Lung microvascular endothelial cell (primary cell): ENCODE measurements around the gene SNURF. TPM values are rescaled to one million over a fixed set of nuclear protein-coding genes. Genes with fewer than 3 reads are reported as not detected.
"Not testable (repeated sequence)": the region's sequence is repeated elsewhere in the genome, so short reads cannot be mapped to it uniquely, and the experiment has no call there.

Source experiments
- DNase-seq, 2 donors: peaks; one replicate each; pipeline versions ENCODE4 v3.0.0 to v3.0.0-alpha.2; 2010; ENCODE audit warnings: low read depth in 2 of 2
- total RNA-seq: library from RNA; depleted of rRNA; stranded (reverse); fragments of >200 nt; gene quantifications from 2 replicates; pipeline ENCODE4 v1.2.1, GENCODE V29; 2014

The SNURF gene
- 27.5 and 42.7 TPM in 2 replicates for total RNA-seq

DNA sequence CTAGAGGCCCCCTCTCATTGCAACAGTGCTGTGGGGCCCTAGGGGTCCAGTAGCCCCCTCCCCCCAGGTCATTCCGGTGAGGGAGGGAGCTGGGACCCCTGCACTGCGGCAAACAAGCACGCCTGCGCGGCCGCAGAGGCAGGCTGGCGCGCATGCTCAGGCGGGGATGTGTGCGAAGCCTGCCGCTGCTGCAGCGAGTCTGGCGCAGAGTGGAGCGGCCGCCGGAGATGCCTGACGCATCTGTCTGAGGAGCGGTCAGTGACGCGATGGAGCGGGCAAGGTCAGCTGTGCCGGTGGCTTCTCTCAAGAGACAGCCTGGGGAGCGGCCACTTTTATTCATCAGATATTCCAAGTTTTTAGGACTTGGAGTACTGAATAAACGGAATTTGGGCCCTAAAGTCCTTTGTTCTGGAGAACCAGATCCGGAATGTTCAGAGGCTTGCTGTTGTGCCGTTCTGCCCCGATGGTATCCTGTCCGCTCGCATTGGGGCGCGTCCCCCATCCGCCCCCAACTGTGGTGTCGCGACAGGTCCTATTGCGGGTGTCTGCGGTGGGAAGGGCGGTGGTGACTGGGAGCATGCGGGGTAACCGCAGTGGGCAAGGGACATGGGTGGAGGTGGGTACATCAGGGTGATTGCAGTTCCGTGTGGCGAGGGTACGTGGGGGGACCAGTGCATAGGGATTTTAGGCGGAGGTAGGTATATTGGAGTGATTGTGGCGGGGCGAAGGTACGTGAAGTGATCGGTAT, at the start of gene SNURF, which contains the start of gene SNRPN:
TSS of gene SNURF (plus strand) at position 205 of the 748 bp plus-strand sequence. CDS start at position 267, 62 bp downstream.
TSS of gene SNRPN (plus strand) at position 205 of the 748 bp plus-strand sequence. CDS start 19,467 bp downstream, outside the sequence.
- peak; percentile 74 to 79 for DNase-seq

DNA sequence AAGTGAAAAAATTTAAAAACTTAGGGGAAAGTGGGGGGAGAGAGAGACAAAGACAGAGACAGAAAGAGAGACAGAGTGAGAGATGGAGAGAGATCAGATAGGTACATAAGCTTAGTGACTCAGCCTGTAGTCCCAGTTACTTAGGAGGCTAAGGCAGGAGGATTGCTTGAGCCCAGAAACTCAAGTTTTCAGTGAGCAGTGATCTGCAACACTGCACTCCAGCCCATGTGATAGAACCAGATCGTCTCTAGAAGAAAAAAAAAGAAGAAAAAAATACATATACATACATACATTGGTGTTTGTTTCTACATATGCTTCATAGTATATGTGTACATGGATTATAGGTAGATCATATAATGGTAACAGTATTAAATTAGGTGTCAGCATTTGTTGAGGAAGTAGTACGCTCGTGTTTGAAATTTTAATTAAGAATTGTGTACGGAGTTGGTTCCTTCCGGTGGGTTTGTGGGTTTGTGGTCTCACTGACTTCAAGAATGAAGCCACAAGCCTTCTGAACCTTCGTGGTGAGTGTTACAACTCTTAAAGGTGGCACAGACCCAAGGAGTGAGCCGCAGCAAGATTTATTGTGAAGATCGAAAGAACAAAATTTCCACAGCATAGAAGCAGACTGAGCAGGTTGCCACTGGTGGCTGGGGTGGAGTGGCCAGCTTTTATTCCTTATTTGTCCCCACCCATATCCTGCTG, 38.3 kb upstream of the SNURF start:
- no peak for DNase-seq

GRCh38 chr15:24917431-24917830, 37.4 kb upstream of the SNURF start:
- DNase-seq: no peak

- no peak for DNase-seq
Observed at GRCh38 chr15:24919446-24919845, 35.3 kb upstream of the SNURF start.

- DNase-seq: not testable (repeated sequence)
Observed at GRCh38 chr15:24922781-24923180, 32.0 kb upstream of the SNURF start.

DNA sequence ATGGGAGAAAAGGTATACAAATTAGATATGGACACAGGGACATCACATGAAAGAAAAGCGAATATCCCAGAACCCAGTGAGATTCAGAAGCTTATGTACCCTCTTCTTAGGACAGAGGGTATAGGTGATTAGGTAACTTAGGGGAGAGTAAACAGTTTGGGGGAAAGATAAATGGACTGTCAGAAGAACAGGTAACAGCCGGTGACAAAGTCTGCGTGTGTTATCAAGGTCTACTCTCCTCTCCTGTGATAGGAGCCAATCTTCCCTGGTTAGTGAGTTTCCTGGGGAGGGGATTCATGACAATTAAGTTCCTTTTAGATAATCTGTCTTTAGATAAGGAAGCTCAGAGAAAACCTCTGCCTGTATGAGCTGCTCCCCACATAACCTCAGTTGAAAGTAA, 30.6 kb upstream of the SNURF start:
- no peak for DNase-seq

DNA sequence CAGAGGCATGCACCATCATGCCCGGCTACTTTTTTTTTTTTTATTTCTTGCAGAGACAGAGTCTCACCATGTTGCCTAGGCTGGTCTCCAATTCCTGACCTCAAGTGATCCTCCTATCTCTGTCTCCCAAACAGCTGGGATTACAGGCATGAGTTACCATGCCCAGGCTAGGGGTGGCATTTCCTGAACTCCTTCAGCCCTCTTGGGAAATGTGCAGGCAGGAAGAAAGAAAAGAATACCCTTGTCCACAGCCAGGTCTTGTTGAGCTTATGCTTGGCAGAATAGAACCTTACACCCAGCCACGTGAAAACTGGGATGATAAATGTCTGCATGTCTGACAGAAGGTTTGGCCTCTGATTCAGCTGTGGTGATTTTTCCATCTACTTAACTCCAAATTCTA, 30.2 kb upstream of the SNURF start:
- no peak for DNase-seq

- not testable (repeated sequence) for DNase-seq
Observed at GRCh38 chr15:24931874-24932732, 22.7 kb upstream of the SNURF start.

GRCh38 chr15:24933716-24934115, 21.1 kb upstream of the SNURF start:
- DNase-seq: no peak

DNA sequence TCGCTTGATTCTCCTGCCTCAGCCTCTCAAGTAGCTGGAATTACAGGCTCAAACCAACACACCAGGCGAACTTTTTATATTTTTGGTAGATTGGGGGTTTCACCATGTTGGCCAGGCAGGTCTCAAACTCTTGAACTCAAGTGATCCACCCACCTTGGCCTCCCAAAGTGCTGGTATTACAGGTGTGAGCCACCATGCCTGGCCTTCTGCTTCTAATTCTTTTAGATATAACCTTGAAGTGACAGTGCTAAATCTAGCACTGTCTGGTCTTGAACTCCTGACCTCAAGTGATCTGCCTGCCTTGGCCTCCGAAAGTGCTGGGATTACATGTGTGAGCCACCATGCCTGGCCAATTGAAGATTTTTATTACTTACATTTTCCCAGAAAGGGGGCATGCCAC, 16.6 kb upstream of the SNURF start:
- not testable (repeated sequence) for DNase-seq

DNA sequence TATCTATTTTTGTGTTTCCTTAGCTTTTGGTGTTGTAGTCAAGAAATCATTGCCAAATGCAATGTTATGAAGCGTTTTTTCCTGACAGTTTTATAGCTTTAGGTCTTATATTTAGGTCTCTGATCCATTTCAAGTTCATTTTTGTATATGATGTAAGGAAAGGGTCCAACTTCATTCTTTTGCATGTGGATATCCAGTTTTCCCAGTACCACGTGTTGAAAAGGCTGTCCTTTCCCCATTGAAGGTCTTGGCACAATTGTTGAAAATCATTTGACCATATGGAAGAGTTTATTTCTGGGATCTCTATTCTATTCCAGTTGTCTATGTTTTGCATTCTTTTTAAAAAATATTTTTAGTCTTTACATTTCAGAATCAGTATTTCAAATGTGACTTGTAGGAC, 14.6 kb upstream of the SNURF start:
- no peak for DNase-seq

GRCh38 chr15:24943361-24943760, 11.4 kb upstream of the SNURF start:
- DNase-seq: no peak

DNA sequence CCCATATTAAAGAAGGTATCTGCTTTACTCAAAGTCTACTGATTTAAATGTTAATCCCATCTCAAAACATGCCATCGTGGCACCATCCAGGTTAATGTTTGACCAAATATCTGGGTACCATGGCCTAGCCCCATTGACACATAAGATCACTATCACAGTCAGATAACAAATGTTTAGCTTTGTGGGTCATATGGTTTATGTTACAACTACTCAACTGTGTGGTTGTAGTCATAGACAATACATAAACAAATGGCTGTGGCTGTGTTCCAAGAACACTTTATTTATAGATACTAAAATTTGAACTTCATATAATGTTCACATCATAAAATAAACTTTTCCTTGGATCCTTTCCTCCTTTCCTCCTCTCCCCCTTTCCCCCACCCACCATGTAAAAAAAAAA, 9.8 kb upstream of the SNURF start:
- no peak for DNase-seq

GRCh38 chr15:24945711-24946110, 9.1 kb upstream of the SNURF start:
- no peak for DNase-seq

GRCh38 chr15:24948495-24948894, 6.3 kb upstream of the SNURF start:
- DNase-seq: no peak

GRCh38 chr15:24955531-24955921, 739 bp downstream of the SNURF start:
- DNase-seq: peak in 1 of 2 donors; percentile 1

DNA sequence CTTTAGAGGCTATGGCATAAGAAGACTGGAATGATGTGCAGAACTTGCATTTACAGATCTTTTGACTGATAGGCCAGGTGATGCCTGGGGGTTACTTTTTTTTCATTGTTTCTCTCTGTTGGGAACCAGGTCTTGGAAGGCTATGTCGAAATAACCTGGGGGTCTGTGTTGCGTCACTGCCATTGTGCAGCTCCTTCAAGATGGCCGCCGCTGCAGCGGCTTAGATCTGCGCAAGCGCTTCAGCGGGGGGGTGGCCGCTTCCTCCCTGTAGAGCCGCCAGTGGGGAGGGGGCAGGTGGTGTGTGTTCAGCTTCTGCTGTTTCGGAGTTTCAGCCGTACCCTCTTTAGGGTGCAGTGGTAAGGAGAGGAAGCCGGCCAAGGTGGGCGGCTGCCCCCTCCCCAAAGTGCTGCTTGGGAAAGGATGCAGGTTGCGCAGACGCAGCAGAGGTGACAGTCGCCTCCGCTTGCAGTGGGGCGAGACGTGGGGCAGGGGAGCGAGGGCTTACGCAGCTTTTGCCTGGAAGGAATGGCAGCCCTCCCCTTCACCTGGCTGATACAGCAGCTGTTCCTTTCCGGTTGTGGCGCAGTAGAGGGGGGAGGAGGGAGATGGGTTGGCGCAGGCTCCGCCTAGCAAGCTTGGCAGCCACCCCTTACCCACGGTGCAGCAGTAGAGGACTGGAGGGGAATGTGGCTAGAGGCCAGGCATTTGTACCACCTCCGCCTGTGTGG, 1.5 kb downstream of the SNURF start:
- DNase-seq: peak; percentile 67 to 75

DNA sequence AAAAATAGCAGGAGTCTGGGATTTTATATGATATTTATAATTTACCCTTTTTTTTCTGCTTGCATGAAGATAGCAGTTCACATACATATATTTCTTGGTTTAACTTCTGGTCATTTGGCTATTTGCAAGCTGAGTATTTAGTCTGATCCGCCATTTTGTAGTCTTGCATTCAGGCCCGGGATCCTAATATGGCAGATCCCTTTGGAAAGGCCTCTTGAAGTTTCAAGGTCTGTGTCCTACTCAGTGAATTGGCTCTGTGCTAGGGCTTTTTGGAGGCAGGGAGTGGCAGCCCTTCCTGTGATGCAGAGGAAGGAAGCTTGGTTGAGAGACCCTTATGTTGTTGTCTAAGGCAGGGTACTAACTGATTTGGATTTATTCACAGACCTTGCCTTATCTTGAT, 2.9 kb downstream of the SNURF start:
- no peak for DNase-seq

DNA sequence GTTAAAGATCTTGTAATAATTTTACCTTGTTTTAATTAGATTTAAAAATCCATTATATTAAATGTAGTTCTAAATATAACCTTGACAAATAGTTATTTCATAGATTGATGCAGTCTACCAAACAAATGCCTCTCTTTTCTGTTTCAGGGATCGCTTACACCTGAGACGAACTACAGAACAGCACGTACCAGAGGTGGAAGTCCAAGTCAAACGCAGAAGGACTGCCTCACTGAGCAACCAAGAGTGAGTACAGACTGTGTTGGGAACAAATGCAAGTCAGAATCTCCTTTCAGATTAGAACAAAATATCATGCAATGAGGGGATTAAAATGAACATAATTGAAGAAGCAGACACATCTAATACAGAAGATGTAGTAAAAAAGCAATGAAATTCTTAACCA, 7.2 kb downstream of the SNURF start:
- DNase-seq: no peak

DNA sequence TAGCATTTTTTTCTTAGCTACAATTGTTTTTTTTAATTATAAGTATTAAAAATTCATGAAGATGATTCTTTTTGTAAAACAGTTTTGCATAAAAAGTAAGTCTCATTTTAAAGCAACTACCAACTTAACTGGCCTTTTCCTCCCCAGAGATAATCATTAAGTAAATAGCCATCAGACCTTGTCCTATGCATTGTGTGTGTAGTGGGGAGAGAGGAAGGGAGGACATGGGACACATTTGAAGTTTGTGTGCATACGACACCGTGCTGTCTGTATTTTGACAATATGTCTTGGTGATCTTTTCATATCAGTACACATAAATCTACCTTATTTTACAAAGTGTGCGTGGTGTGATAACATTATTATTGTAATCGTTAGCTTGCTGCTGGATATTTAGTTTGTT, 8.1 kb downstream of the SNURF start:
- no peak for DNase-seq

DNA sequence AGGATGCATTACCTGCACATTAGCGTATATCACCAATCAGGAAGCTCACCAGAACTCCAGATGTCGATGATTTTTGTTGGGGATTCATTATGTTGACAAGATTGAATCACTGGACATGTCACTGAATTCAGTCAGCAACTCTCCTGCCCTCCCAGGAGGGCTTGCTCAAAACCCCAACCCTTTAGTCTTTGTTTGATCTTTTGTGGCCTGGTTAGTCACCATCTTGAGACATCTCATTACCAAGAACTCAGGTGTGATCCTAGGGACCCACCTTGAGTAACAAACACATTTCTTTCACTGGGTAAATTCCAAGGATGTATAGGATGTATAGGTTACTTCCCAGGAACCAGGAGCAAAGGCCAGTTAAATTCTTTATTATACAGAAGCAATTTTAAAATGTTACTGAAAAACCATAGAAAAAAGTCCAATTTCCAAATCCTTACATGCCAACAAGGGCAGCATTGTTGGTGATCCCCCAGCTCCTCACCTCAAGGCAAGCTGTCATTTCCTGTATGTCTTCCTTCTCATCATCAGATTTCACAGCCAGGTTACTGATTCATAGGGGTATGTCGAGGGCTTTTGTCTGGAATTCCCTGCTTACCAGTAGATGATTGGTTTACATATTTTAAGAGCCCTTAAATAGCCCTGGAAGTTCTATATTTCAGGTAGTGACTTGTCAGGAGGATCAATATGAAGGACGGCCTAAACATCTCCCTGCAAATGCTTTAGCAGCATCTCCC, 11.7 kb downstream of the SNURF start:
- DNase-seq: no peak
